PC-3 (cell line): ENCODE measurements around the gene ADGRG3. TPM values are rescaled to one million over a fixed set of nuclear protein-coding genes. Genes with fewer than 3 reads are reported as not detected.

Experiments used
- ATAC-seq: fragments of 200-7000 bp; cut with Tn5 transposase; 2 replicates; pipeline ENCODE4 v1.9.1; 2020; ENCODE audit warnings: mild to moderate bottlenecking, moderate library complexity
- BruUV-seq: library from RNA; stranded (reverse); fragments of 400-500 nt; replicated peaks from 2 replicates; lab custom pipeline; 2021; lab: Mats Ljungman, UMichigan
- CTCF ChIA-PET: fragments of 300-600 bp; sonication (Branson Sonifier 250); formaldehyde crosslinking; loops from one replicate; lab custom pipeline; 2022; ENCODE audit warnings: antibody characterized with exemption; lab: Charles Lee
- POLR2A ChIA-PET: fragments of 300-600 bp; sonication (Branson Sonifier 250); formaldehyde crosslinking; loops from one replicate; lab custom pipeline; 2022; ENCODE audit warnings: antibody characterized with exemption; ENCODE audit not compliant: unreplicated experiment; lab: Charles Lee
- DNase-seq: peaks from one replicate; pipeline ENCODE4 v3.0.0-alpha.2; 2015
- H2AFZ ChIP-seq: fragments of 300-600 bp; sonication (generic); 2 replicates; pipeline ENCODE4 v1.6.0; 2016; ENCODE audit warnings: antibody characterized with exemption, low read length
- H3F3A ChIP-seq: fragments of 300-600 bp; sonication (generic); one replicate; pipeline ENCODE4 v1.6.0; 2017; ENCODE audit warnings: antibody characterized with exemption, low read length, control low read depth, mild to moderate bottlenecking; ENCODE audit not compliant: unreplicated experiment
- H3K27ac ChIP-seq: fragments of 300-600 bp; sonication (generic); 2 replicates; pipeline ENCODE4 v1.5.1; 2016; ENCODE audit warnings: mild to moderate bottlenecking, low read length
- H3K27me3 ChIP-seq: fragments of 300-600 bp; sonication (generic); 2 replicates; pipeline ENCODE4 v1.6.1; 2016; ENCODE audit warnings: low read length, mixed read lengths
- H3K36me3 ChIP-seq: fragments of 300-600 bp; sonication (generic); 2 replicates; pipeline ENCODE4 v1.6.1; 2016; ENCODE audit warnings: low read depth, mixed run types, low read length, mixed read lengths
- H3K4me1 ChIP-seq: fragments of 300-600 bp; sonication (generic); 2 replicates; pipeline ENCODE4 v1.5.1; 2016; ENCODE audit warnings: low read length; ENCODE audit not compliant: insufficient read depth
- H3K4me2 ChIP-seq: fragments of 300-600 bp; sonication (generic); 2 replicates; pipeline ENCODE4 v1.6.0; 2016; ENCODE audit warnings: low read length
- H3K4me3 ChIP-seq: fragments of 300-600 bp; sonication (generic); 2 replicates; pipeline ENCODE4 v1.5.1; 2016; ENCODE audit warnings: mild to moderate bottlenecking, low read length, mixed read lengths
- H3K79me2 ChIP-seq: fragments of 300-600 bp; sonication (generic); 2 replicates; pipeline ENCODE4 v1.6.1; 2017; ENCODE audit warnings: low read length, mixed read lengths
- H3K9ac ChIP-seq: fragments of 300-600 bp; sonication (generic); 2 replicates; pipeline ENCODE4 v1.6.0; 2016; ENCODE audit warnings: mild to moderate bottlenecking, low read length
- H3K9me2 ChIP-seq: fragments of 300-600 bp; sonication (generic); replicated peaks from 2 replicates; pipeline ENCODE4 v1.6.1; 2016; ENCODE audit warnings: mixed run types, low read length, mixed read lengths
- H3K9me3 ChIP-seq: fragments of 300-600 bp; sonication (generic); 2 replicates; pipeline ENCODE4 v1.6.1; 2016; ENCODE audit warnings: low read length, mixed read lengths
- H4K20me1 ChIP-seq: fragments of 300-600 bp; sonication (generic); 2 replicates; pipeline ENCODE4 v1.6.1; 2016; ENCODE audit warnings: low read length, mixed read lengths
- EZH2 ChIP-seq: fragments of 300-600 bp; sonication (generic); IDR thresholded peaks from one replicate; pipeline ENCODE4 v1.6.1; 2017; ENCODE audit warnings: antibody characterized with exemption, mild to moderate bottlenecking, low read length; ENCODE audit not compliant: unreplicated experiment
- EZH2phosphoT487 ChIP-seq: fragments of 300-600 bp; sonication (generic); IDR thresholded peaks from 2 replicates; pipeline ENCODE4 v1.6.1; 2018; ENCODE audit warnings: mild to moderate bottlenecking, antibody characterized with exemption, low read length, borderline replicate concordance
- intact Hi-C: fragments of 100-400 bp; cut with micrococcal nuclease; formaldehyde crosslinking; loops from 2 replicates; pipeline ENCODE4 v1.9.0; 2023
- total RNA-seq: library from RNA; depleted of rRNA; stranded (reverse); fragments of >200 nt; gene quantifications from 2 replicates; pipeline ENCODE4 v1.2.3, GENCODE V29; 2014
- TF ChIP-seq, protein P1 (sequence below): fragments of 300-600 bp; sonication (generic); conservative IDR thresholded peaks from 2 replicates; pipeline ENCODE4 v1.5.1; 2017; ENCODE audit warnings: antibody characterized with exemption, low read depth, mild to moderate bottlenecking, low read length

The ADGRG3 gene
- total RNA-seq, 1 experiment from 2014 or later = not detected

DNA sequence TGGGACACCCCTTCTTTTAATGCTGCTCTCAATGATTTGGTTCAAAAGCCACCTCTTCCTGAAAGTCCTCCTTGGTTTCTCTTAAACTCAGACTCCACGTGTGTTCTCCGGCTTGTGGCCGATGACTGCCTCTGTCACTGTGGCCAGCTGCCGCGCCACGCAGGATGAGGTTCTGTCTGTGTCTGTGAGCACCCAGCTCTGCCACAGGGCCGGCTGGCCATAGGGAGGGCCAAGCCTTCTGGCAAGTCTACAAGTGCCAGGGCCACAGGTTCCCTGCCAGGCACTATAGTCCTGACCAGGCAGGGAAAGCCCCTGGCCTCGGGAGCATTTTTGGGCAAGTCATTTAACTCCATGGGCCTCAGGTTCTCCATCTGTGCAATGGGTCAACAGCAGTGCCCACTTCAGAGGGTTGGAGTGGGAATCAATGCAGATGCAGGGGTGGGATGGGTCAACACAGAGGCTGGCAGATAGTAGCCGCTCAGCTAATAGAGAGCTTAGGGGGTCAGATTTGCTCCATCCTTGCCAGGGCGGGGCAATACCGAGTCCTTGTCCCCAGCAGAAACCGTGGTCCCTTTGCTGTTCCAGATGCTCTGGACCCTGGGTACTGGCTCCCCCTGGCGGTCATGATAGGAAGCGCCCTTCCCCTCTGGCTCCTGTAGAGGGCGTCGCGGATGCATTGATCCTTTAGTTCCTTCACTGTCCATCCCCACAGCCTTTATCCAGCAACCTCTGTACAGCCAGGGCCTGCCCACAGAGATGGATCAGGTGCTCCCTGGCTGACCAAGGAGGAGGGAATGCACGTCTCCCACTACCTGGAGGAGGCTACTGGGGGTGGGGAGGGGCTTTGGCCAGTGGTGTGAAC is 19.3 kb upstream of the ADGRG3 start:
- Histone ChIP-seq H3K9me3 (no peaks in the 10 kb centered on the region), H3K4me2 (no peak overlapping the region), H4K20me1 (no peaks in the 10 kb centered on the region), H3K79me2 (no peaks in the 10 kb centered on the region; the same call in 1 of the 2 replicates), H3F3A (no peaks in the 10 kb centered on the region), H3K9ac (no peak overlapping the region), H3K27me3 (no peaks in the 10 kb centered on the region), H3K4me1 (peaks cover 31% of the 10 kb centered on the region), H3K27ac (no peak overlapping the region), H3K9me2 (no peaks in the 10 kb centered on the region), H2AFZ (no peak overlapping the region), H3K36me3 (peaks cover 25% of the 10 kb centered on the region), H3K4me3 (no peak overlapping the region)
- CTCF ChIA-PET = interaction anchor here (0.6 to 1.1 kb wide), 6 partner anchors 15 to 86 kb away, joined by 3 to 5 read pairs (median 3); no protein-coding TSS in a partner anchor
- ATAC-seq (peak; percentile 41), DNase-seq (peak; percentile 86)
- intact Hi-C loops = loop anchor here (1.0 to 10.0 kb wide), 5 partner anchors 22 to 356 kb away; partner anchors contain the start of genes USB1 and ZNF319
- TF ChIP-seq, protein P1, sequence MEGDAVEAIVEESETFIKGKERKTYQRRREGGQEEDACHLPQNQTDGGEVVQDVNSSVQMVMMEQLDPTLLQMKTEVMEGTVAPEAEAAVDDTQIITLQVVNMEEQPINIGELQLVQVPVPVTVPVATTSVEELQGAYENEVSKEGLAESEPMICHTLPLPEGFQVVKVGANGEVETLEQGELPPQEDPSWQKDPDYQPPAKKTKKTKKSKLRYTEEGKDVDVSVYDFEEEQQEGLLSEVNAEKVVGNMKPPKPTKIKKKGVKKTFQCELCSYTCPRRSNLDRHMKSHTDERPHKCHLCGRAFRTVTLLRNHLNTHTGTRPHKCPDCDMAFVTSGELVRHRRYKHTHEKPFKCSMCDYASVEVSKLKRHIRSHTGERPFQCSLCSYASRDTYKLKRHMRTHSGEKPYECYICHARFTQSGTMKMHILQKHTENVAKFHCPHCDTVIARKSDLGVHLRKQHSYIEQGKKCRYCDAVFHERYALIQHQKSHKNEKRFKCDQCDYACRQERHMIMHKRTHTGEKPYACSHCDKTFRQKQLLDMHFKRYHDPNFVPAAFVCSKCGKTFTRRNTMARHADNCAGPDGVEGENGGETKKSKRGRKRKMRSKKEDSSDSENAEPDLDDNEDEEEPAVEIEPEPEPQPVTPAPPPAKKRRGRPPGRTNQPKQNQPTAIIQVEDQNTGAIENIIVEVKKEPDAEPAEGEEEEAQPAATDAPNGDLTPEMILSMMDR = peak; percentile 100
- TF ChIP-seq EZH2 (no peak), EZH2phosphoT487 (no peak)
- no TSS peak for BruUV-seq
- POLR2A ChIA-PET = no interaction called here

DNA sequence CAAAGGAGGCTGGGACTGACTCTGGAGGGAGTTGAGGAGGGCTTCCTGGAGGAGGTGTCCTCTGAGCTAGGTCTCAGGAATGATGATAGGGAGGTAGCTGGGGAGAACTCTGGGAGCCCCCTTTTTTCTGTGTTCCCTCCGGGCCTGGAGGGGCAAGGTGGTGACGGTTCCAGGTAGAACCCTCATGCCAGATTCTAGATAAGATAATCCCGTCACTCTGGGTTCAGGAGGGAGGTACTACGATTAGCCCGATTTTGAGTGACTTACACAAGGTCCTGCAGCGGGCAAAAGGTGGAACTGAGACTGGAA is 18.7 kb upstream of the ADGRG3 start:
- Histone ChIP-seq H3K27me3 (no peaks in the 10 kb centered on the region), H3K79me2 (no peaks in the 10 kb centered on the region; the same call in 1 of the 2 replicates), H3K27ac (no peak overlapping the region), H3K36me3 (peaks cover 20% of the 10 kb centered on the region), H3K4me2 (no peak overlapping the region), H4K20me1 (no peaks in the 10 kb centered on the region), H3K9me3 (no peaks in the 10 kb centered on the region), H3K4me3 (no peak overlapping the region), H2AFZ (no peak overlapping the region), H3F3A (no peaks in the 10 kb centered on the region), H3K9me2 (no peaks in the 10 kb centered on the region), H3K9ac (no peak overlapping the region), H3K4me1 (peaks cover 25% of the 10 kb centered on the region)
- ChIA-PET CTCF (interaction anchor here (0.8 kb wide), 1 partner anchor 58 kb away, joined by 5 read pairs; no protein-coding TSS in a partner anchor), POLR2A (no interaction called here)
- no TSS peak for BruUV-seq
- intact Hi-C loops = loop anchor here (1.0 to 10.0 kb wide), 5 partner anchors 22 to 355 kb away; partner anchors contain the start of genes USB1 and ZNF319
- DNase-seq (no peak), ATAC-seq (no peak)
- TF ChIP-seq, protein P1 = no peak
- no peak for TF ChIP-seq EZH2
- no peak for TF ChIP-seq EZH2phosphoT487

DNA sequence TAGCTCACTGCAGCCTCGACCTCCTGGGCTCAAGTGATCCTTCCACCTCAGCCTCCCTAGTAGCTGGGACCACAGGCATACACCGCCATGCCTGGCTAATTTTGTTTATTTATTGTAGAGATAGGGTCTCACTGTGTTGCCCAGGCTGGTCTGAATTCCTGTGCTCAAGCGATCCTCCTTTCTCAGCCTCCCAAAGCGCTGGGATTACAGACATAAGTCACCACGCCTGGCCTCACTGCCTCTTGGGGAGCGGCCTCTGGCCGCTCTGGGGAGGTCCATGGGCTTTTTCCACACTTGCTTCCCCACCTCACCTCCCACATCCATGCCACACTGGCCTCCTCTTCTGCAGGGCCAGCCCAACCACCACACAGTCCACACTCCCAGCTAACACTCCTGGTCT is 18.3 kb upstream of the ADGRG3 start:
- CTCF ChIA-PET = interaction anchor here (0.8 kb wide), 1 partner anchor 59 kb away, joined by 5 read pairs; no protein-coding TSS in a partner anchor
- Histone ChIP-seq H3F3A (no peaks in the 10 kb centered on the region), H3K9me2 (no peaks in the 10 kb centered on the region), H3K4me1 (peaks cover 23% of the 10 kb centered on the region), H3K4me3 (no peak overlapping the region), H3K27ac (no peak overlapping the region), H2AFZ (no peak overlapping the region), H3K9me3 (no peaks in the 10 kb centered on the region), H3K4me2 (no peak overlapping the region), H3K9ac (no peak overlapping the region), H3K79me2 (no peaks in the 10 kb centered on the region; the same call in 1 of the 2 replicates), H3K27me3 (no peaks in the 10 kb centered on the region), H4K20me1 (no peaks in the 10 kb centered on the region), H3K36me3 (peaks cover 16% of the 10 kb centered on the region)
- BruUV-seq = no TSS peak
- intact Hi-C loops = loop anchor here (1.0 to 10.0 kb wide), 5 partner anchors 23 to 355 kb away; partner anchors contain the start of genes USB1 and ZNF319
- POLR2A ChIA-PET = no interaction called here
- TF ChIP-seq, protein P1 = no peak
- no peak for TF ChIP-seq EZH2phosphoT487
- no peak for TF ChIP-seq EZH2
- DNase-seq (no peak), ATAC-seq (no peak)
